IMR-90 (cell line): Measurements from ENCODE around the gene MECP2. TPM values are rescaled to one million over a fixed set of nuclear protein-coding genes. Genes with fewer than 3 reads are reported as not detected.

Experiments used
- ATAC-seq: fragments of 200-7000 bp; cut with Tn5 transposase; 2 replicates; pipeline ENCODE4 v1.9.1; 2020; ENCODE audit warnings: low read depth, mild to moderate bottlenecking, moderate library complexity
- BruUV-seq: library from RNA; stranded (reverse); fragments of 400-500 nt; replicated peaks from 2 replicates; lab custom pipeline; 2021; lab: Mats Ljungman, UMichigan
- CTCF ChIA-PET: fragments of 300-600 bp; formaldehyde crosslinking; extraction: SDS; loops from one replicate; lab custom pipeline; 2021; ENCODE audit warnings: antibody characterized with exemption; lab: Yijun Ruan, JAX
- POLR2A ChIA-PET: fragments of 300-600 bp; sonication (Branson Sonifier 250); formaldehyde crosslinking; loops from one replicate; lab custom pipeline; 2022; ENCODE audit warnings: antibody characterized with exemption; ENCODE audit not compliant: unreplicated experiment; lab: Charles Lee
- DNase-seq: peaks from one replicate; pipeline ENCODE4 v3.0.0; 2013
- H2AFZ ChIP-seq: replicated peaks from 2 replicates; pipeline ENCODE3; 2013; ENCODE audit warnings: low read length, mild to moderate bottlenecking; ENCODE audit not compliant: poor library complexity
- H2AK5ac ChIP-seq: 2 replicates; pipeline ENCODE4 v1.6.1; 2013; ENCODE audit warnings: low read depth, low read length, inconsistent platforms
- H2AK9ac ChIP-seq: replicated peaks from 2 replicates; pipeline ENCODE3; 2013; ENCODE audit warnings: mild to moderate bottlenecking, low read depth, low read length, moderate library complexity; ENCODE audit not compliant: poor library complexity
- H2BK120ac ChIP-seq: 2 replicates; pipeline ENCODE4 v1.6.1; 2013; ENCODE audit warnings: low read depth, low read length, inconsistent platforms
- H2BK15ac ChIP-seq: 3 replicates; pipeline ENCODE4 v1.6.1; 2013; ENCODE audit warnings: low read depth, low read length, inconsistent platforms
- H2BK20ac ChIP-seq: 2 replicates; pipeline ENCODE4 v1.6.1; 2013; ENCODE audit warnings: low read depth, mild to moderate bottlenecking, inconsistent platforms, low read length, moderate library complexity
- H2BK5ac ChIP-seq: 2 replicates; pipeline ENCODE4 v1.6.1; 2013; ENCODE audit warnings: mild to moderate bottlenecking, low read depth, low read length, inconsistent platforms; ENCODE audit not compliant: poor library complexity, severe bottlenecking
- H3K14ac ChIP-seq: replicated peaks from 2 replicates; pipeline ENCODE4 v1.6.1; 2013; ENCODE audit warnings: low read depth, low read length, inconsistent platforms
- H3K18ac ChIP-seq: 2 replicates; pipeline ENCODE4 v1.6.1; 2013; ENCODE audit warnings: low read depth, low read length, control low read depth
- H3K23ac ChIP-seq: 2 replicates; pipeline ENCODE4 v1.6.1; 2013; ENCODE audit warnings: low read depth, low read length, inconsistent platforms
- H3K27ac ChIP-seq: 2 replicates; pipeline ENCODE4 v1.5.1; 2013; ENCODE audit warnings: mild to moderate bottlenecking, control low read depth, low read length; ENCODE audit not compliant: insufficient read depth
- H3K27me3 ChIP-seq: 2 replicates; pipeline ENCODE4 v1.6.1; 2013; ENCODE audit warnings: low read length; ENCODE audit not compliant: control insufficient read depth, insufficient read depth
- H3K36me3 ChIP-seq: 2 replicates; pipeline ENCODE4 v1.6.1; 2013; ENCODE audit warnings: low read length, mixed read lengths; ENCODE audit not compliant: control insufficient read depth, insufficient read depth
- H3K4ac ChIP-seq: 2 replicates; pipeline ENCODE4 v1.6.1; 2013; ENCODE audit warnings: low read depth, low read length, inconsistent platforms
- H3K4me1 ChIP-seq: 2 replicates; pipeline ENCODE4 v1.6.1; 2013; ENCODE audit warnings: low read length, mixed read lengths; ENCODE audit not compliant: control insufficient read depth, insufficient read depth
- H3K4me2 ChIP-seq: 2 replicates; pipeline ENCODE4 v1.6.1; 2013; ENCODE audit warnings: low read depth, mild to moderate bottlenecking, control low read depth, low read length, moderate library complexity
- H3K4me3 ChIP-seq: 2 replicates; pipeline ENCODE4 v1.5.1; 2013; ENCODE audit warnings: low read depth, mild to moderate bottlenecking, control low read depth, low read length, moderate library complexity; ENCODE audit not compliant: insufficient read depth
- H3K56ac ChIP-seq: 2 replicates; pipeline ENCODE4 v1.6.1; 2013; ENCODE audit warnings: low read length, inconsistent platforms; ENCODE audit not compliant: insufficient read depth; ENCODE audit errors: extremely low read depth
- H3K79me1 ChIP-seq, 2 experiments: 2 replicates each; pipeline ENCODE4 v1.6.1; 2013; ENCODE audit warnings: low read length in 2 of 2, inconsistent platforms in 1 of 2, low read depth in 1 of 2
- H3K9ac ChIP-seq: 2 replicates; pipeline ENCODE4 v1.6.1; 2013; ENCODE audit warnings: low read depth, low read length, control low read depth
- H3K9me1 ChIP-seq: 2 replicates; pipeline ENCODE4 v1.6.1; 2013; ENCODE audit warnings: low read length, inconsistent platforms; ENCODE audit not compliant: insufficient read depth
- H3K9me3 ChIP-seq: 2 replicates; pipeline ENCODE4 v1.6.1; 2013; ENCODE audit warnings: low read length; ENCODE audit not compliant: control insufficient read depth, insufficient read depth
- H4K20me1 ChIP-seq: 2 replicates; pipeline ENCODE4 v1.6.1; 2013; ENCODE audit warnings: low read length, inconsistent platforms; ENCODE audit not compliant: insufficient read depth
- H4K5ac ChIP-seq: 2 replicates; pipeline ENCODE4 v1.6.1; 2013; ENCODE audit warnings: mild to moderate bottlenecking, low read depth, low read length, control low read depth
- H4K8ac ChIP-seq, 2 experiments: 2 replicates each; pipeline ENCODE4 v1.6.1; 2013; ENCODE audit warnings: low read depth in 2 of 2, low read length in 2 of 2, control low read depth in 1 of 2, inconsistent platforms in 1 of 2
- H4K91ac ChIP-seq: 2 replicates; pipeline ENCODE4 v1.6.1; 2013; ENCODE audit warnings: low read depth, low read length, inconsistent platforms; ENCODE audit not compliant: insufficient read depth
- CHD1 ChIP-seq: IDR thresholded peaks from 2 replicates; pipeline ENCODE4 v1.6.1; 2012; ENCODE audit warnings: low read depth, low read length, improper control_type of control experiment
- CTCF ChIP-seq: conservative IDR thresholded peaks from 2 replicates; pipeline ENCODE4 v1.5.1; 2012; ENCODE audit warnings: mild to moderate bottlenecking, low read depth, low read length, improper control_type of control experiment
- ELK1 ChIP-seq: fragments of 150-350 bp; IDR thresholded peaks from 2 replicates; pipeline ENCODE4 v1.6.1; 2016; ENCODE audit warnings: low read depth, mild to moderate bottlenecking, low read length, moderate library complexity, borderline replicate concordance
- FOS ChIP-seq: fragments of 150-350 bp; IDR thresholded peaks from 2 replicates; pipeline ENCODE4 v1.6.1; 2016; ENCODE audit warnings: low read depth, low read length
- MAFK ChIP-seq: IDR thresholded peaks from 2 replicates; pipeline ENCODE4 v1.6.1; 2012; ENCODE audit warnings: low read depth, low read length, improper control_type of control experiment
- MAZ ChIP-seq: IDR thresholded peaks from 2 replicates; pipeline ENCODE4 v1.6.1; 2012; ENCODE audit warnings: low read depth, mild to moderate bottlenecking, low read length, improper control_type of control experiment, moderate library complexity, borderline replicate concordance
- NFE2L2 ChIP-seq: fragments of 150-350 bp; IDR thresholded peaks from 2 replicates; pipeline ENCODE4 v1.6.1; 2016; ENCODE audit warnings: low read depth, mild to moderate bottlenecking, low read length
- POLR2A ChIP-seq: IDR thresholded peaks from 2 replicates; pipeline ENCODE4 v1.6.1; 2012; ENCODE audit warnings: mild to moderate bottlenecking, low read depth, low read length
- RAD21 ChIP-seq: IDR thresholded peaks from 2 replicates; pipeline ENCODE4 v1.6.1; 2012; ENCODE audit warnings: low read length, improper control_type of control experiment
- RCOR1 ChIP-seq: IDR thresholded peaks from 2 replicates; pipeline ENCODE4 v1.6.1; 2012; ENCODE audit warnings: mild to moderate bottlenecking, low read length, improper control_type of control experiment; ENCODE audit not compliant: insufficient replicate concordance
- RFX5 ChIP-seq: IDR thresholded peaks from 2 replicates; pipeline ENCODE4 v1.8.0; 2012; ENCODE audit warnings: low read depth, mild to moderate bottlenecking, low read length, moderate library complexity
- SMC3 ChIP-seq: fragments of 150-350 bp; IDR thresholded peaks from 2 replicates; pipeline ENCODE4 v1.6.1; 2016; ENCODE audit warnings: low read depth, mild to moderate bottlenecking, antibody characterized with exemption, low read length, moderate library complexity
- WGBS, 2 experiments: methylation state at CpG; one replicate each; pipeline versions ENCODE4 v1.1.5 to v1.1.7; 2013; ENCODE audit warnings: missing lambda C conversion rate in 2 of 2; ENCODE audit not compliant: insufficient read length in 1 of 2; ENCODE audit errors: extremely low coverage in 2 of 2; 5-methylcytosine and 5-hydroxymethylcytosine counted together
- dilution Hi-C: fragments of 300-500 bp; cut with HindIII; formaldehyde crosslinking; loops from one replicate; pipeline ENCODE4 v1.14.3; 2018; ENCODE audit warnings: low sequenced_read_pairs; ENCODE audit not compliant: unreplicated experiment
- in situ Hi-C: fragments of 300-500 bp; cut with MboI; formaldehyde crosslinking; loops from 3 replicates; pipeline ENCODE4 v1.14.3; 2019; ENCODE audit warnings: low sequenced_read_pairs, inconsistent platforms, mixed read lengths
- intact Hi-C: fragments of 100-400 bp; cut with micrococcal nuclease; formaldehyde crosslinking; loops from 2 replicates; pipeline ENCODE4 v1.10.0; 2022
- polyA plus RNA-seq, 3 experiments: library from polyadenylated mRNA; depleted of rRNA; stranded (reverse); fragments of >200 nt; gene quantifications; 2 replicates each; pipeline ENCODE4 v1.2.3, GENCODE V29; 2012; ENCODE audit warnings: low replicate concordance in 1 of 3
- total RNA-seq: library from RNA; depleted of rRNA; stranded (reverse); fragments of >200 nt; gene quantifications from 2 replicates; pipeline ENCODE4 v1.2.3, GENCODE V29; 2012

MECP2 gene
- total and polyA plus RNA-seq, 2 of the 4 experiments (the other 2 are of a cell fraction) = 8.4 to 10.1 TPM

GRCh38 chrX:154083126-154083517 lies 14.4 kb downstream of the MECP2 start:
- in situ Hi-C loops = no loop called here
- H3K14ac ChIP-seq = no peak overlapping the region
- H2BK15ac ChIP-seq = no peak overlapping the region
- H3K4me1 ChIP-seq = peaks cover 9% of the 10 kb centered on the region
- no peak overlapping the region for H4K8ac ChIP-seq
- no peak overlapping the region for H2AK9ac ChIP-seq
- no peak overlapping the region for H2BK20ac ChIP-seq
- H2BK120ac ChIP-seq = no peak overlapping the region
- H3K4me3 ChIP-seq = no peak overlapping the region
- dilution Hi-C loops = no loop called here
- H4K5ac ChIP-seq = no peak overlapping the region
- no peak; the same call in 1 of the 2 replicates for ATAC-seq
- no CpG with 5 or more reads among the region's 6 CpGs for whole genome bisulfite sequencing, 2 experiments
- intact Hi-C loops = loop anchor here (2.0 kb wide), 1 partner anchor 14 kb away; the partner anchor contains the start of gene MECP2
- no peak overlapping the region for H3K27ac ChIP-seq
- H3K79me1 ChIP-seq = peaks cover 0 to 32% of the 10 kb centered on the region in 2 experiments; a peak in 3 of 4 replicates
- no peak overlapping the region for H3K9ac ChIP-seq
- H3K36me3 ChIP-seq = 0 out of 2 replicates have a peak, but pooled peaks cover 2% of the 10 kb centered on the region
- H3K9me1 ChIP-seq = peaks cover 4% of the 10 kb centered on the region; the same call in 1 of the 2 replicates
- no peaks in the 10 kb centered on the region for H3K27me3 ChIP-seq
- no peak overlapping the region for H2AFZ ChIP-seq
- H4K20me1 ChIP-seq = peaks cover 42% of the 10 kb centered on the region
- H3K18ac ChIP-seq = no peak overlapping the region
- no peak overlapping the region for H4K91ac ChIP-seq
- no peak overlapping the region for H3K4ac ChIP-seq
- BruUV-seq = no TSS peak
- ChIA-PET CTCF (no interaction called here), POLR2A (no interaction called here)
- DNase-seq = no peak
- H2AK5ac ChIP-seq = no peak overlapping the region
- H3K9me3 ChIP-seq = no peaks in the 10 kb centered on the region; the same call in 1 of the 2 replicates
- no peak overlapping the region for H2BK5ac ChIP-seq
- H3K56ac ChIP-seq = no peak overlapping the region
- H3K4me2 ChIP-seq = peak overlapping the region; percentile 26; the same call in 1 of the 2 replicates
- TF ChIP-seq ELK1 (no peak), SMC3 (no peak), POLR2A (no peak), RCOR1 (no peak), CTCF (no peak), NFE2L2 (no peak), RFX5 (no peak), FOS (no peak), MAFK (no peak), RAD21 (no peak), CHD1 (no peak), MAZ (no peak)
- no peak overlapping the region for H3K23ac ChIP-seq
